B cell (primary cell): ENCODE results near the gene CAPZB.

Experiments used
- CTCF ChIP-seq: fragments of 200-600 bp; IDR thresholded peaks from one replicate; pipeline ENCODE4 v1.8.0; 2022; ENCODE audit warnings: antibody characterized with exemption, mild to moderate bottlenecking
- EZH2 ChIP-seq: IDR thresholded peaks from 2 replicates; pipeline ENCODE4 v1.6.1; 2012; ENCODE audit warnings: borderline replicate concordance, low read depth, mild to moderate bottlenecking, moderate library complexity, low read length; ENCODE audit not compliant: insufficient read depth, poor library complexity, severe bottlenecking

- no peak for TF ChIP-seq CTCF
- no peak for TF ChIP-seq EZH2
Observed at GRCh38 chr1:19481826-19482398, 3.4 kb downstream of the CAPZB start.
